Liver (tissue), 9 donors: ENCODE results near the gene UNC5B. TPM values are rescaled to one million over a fixed set of nuclear protein-coding genes. Genes with fewer than 3 reads are reported as not detected.

Experiments used
- DNase-seq: peaks from one replicate; pipeline ENCODE4 v3.0.0-alpha.2; 2017; ENCODE audit warnings: low spot score
- H3K27ac ChIP-seq, 2 donors: one replicate each; pipeline ENCODE4 v1.7.0; 2013; ENCODE audit warnings: inconsistent platforms in 2 of 2, low read length in 2 of 2, control low read depth in 1 of 2, low read depth in 1 of 2, mild to moderate bottlenecking in 1 of 2
- H3K27me3 ChIP-seq, 4 donors: one replicate each; pipeline versions ENCODE4 v1.6.1 to v1.7.0; 2013; ENCODE audit warnings: low read length in 3 of 4, inconsistent platforms in 1 of 4, mild to moderate bottlenecking in 1 of 4, moderate library complexity in 1 of 4; ENCODE audit not compliant: control insufficient read depth in 4 of 4, insufficient read depth in 4 of 4
- H3K36me3 ChIP-seq, 4 donors: one replicate each; pipeline versions ENCODE4 v1.6.1 to v1.7.0; 2013; ENCODE audit warnings: low read length in 3 of 4, mild to moderate bottlenecking in 3 of 4, low read depth in 1 of 4, moderate library complexity in 1 of 4; ENCODE audit not compliant: control insufficient read depth in 4 of 4, insufficient read depth in 3 of 4
- H3K4me1 ChIP-seq, 4 donors: one replicate each; pipeline versions ENCODE4 v1.6.1 to v1.7.0; 2013; ENCODE audit warnings: low read length in 3 of 4, mild to moderate bottlenecking in 3 of 4, moderate library complexity in 1 of 4; ENCODE audit not compliant: control insufficient read depth in 4 of 4, insufficient read depth in 4 of 4
- H3K4me3 ChIP-seq, 3 donors: one replicate each; pipeline versions ENCODE4 v1.6.1 to v1.7.0; 2013; ENCODE audit warnings: low read length in 3 of 3, control low read depth in 1 of 3, low read depth in 1 of 3, mild to moderate bottlenecking in 1 of 3
- H3K9ac ChIP-seq, 2 donors: one replicate each; pipeline ENCODE4 v1.7.0; 2013; ENCODE audit warnings: low read length in 2 of 2, mild to moderate bottlenecking in 2 of 2, moderate library complexity in 2 of 2, control low read depth in 1 of 2, low read depth in 1 of 2
- H3K9me3 ChIP-seq, 4 donors: one replicate each; pipeline versions ENCODE4 v1.6.1 to v1.7.0; 2013; ENCODE audit warnings: low read length in 3 of 4; ENCODE audit not compliant: control insufficient read depth in 4 of 4
- EGR1 ChIP-seq, 2 donors: IDR thresholded peaks; 2 replicates each; pipeline ENCODE4 v1.6.1; 2016 to 2018; ENCODE audit warnings: antibody characterized with exemption in 2 of 2, low read depth in 2 of 2
- FOXA1 ChIP-seq: IDR thresholded peaks from 2 replicates; pipeline ENCODE4 v1.6.1; 2016; ENCODE audit warnings: antibody characterized with exemption
- FOXA2 ChIP-seq: IDR thresholded peaks from 2 replicates; pipeline ENCODE4 v1.6.1; 2016; ENCODE audit warnings: antibody characterized with exemption
- GABPA ChIP-seq, 2 donors: IDR thresholded peaks in 1 of 2; conservative IDR thresholded peaks in 1 of 2; 2 replicates each; pipeline ENCODE4 v1.6.1; 2016; ENCODE audit warnings: antibody characterized with exemption in 2 of 2, mild to moderate bottlenecking in 1 of 2, moderate library complexity in 1 of 2
- HNF4G ChIP-seq: IDR thresholded peaks from 2 replicates; pipeline ENCODE4 v1.6.1; 2016; ENCODE audit warnings: antibody characterized with exemption
- JUND ChIP-seq, 2 donors: IDR thresholded peaks; 2 replicates each; pipeline ENCODE4 v1.6.1; 2016; ENCODE audit warnings: antibody characterized with exemption in 2 of 2
- NR2F2 ChIP-seq: IDR thresholded peaks from 2 replicates; pipeline ENCODE4 v1.6.1; 2016; ENCODE audit warnings: antibody characterized with exemption
- RAD21 ChIP-seq, 2 donors: IDR thresholded peaks; 2 replicates each; pipeline ENCODE4 v1.6.1; 2016; ENCODE audit warnings: antibody characterized with exemption in 2 of 2, mild to moderate bottlenecking in 2 of 2
- RXRA ChIP-seq, 2 donors: IDR thresholded peaks; 2 replicates each; pipeline ENCODE4 v1.6.1; 2017 to 2018; ENCODE audit warnings: antibody characterized with exemption in 2 of 2, mild to moderate bottlenecking in 1 of 2
- SP1 ChIP-seq: IDR thresholded peaks from 2 replicates; pipeline ENCODE4 v1.6.1; 2018; ENCODE audit warnings: antibody characterized with exemption, mild to moderate bottlenecking
- TAF1 ChIP-seq: conservative IDR thresholded peaks from 2 replicates; pipeline ENCODE4 v1.6.1; 2016; ENCODE audit warnings: antibody characterized with exemption, mild to moderate bottlenecking
- YY1 ChIP-seq: IDR thresholded peaks from 2 replicates; pipeline ENCODE4 v1.6.1; 2016; ENCODE audit warnings: antibody characterized with exemption, mild to moderate bottlenecking
- WGBS: extraction: QIAGEN DNeasy Blood & Tissue Kit; methylation state at CpG from one replicate; pipeline ENCODE4 v1.1.7; 2013; 5-methylcytosine and 5-hydroxymethylcytosine counted together
- polyA plus RNA-seq, 2 donors: library from polyadenylated mRNA; stranded (reverse) in 1 of 2; unstranded in 1 of 2; fragments of 200-250 nt in 1 of 2; fragments of >200 nt in 1 of 2; fragmentation: Nextera tagmentation in 1 of 2; extraction: Ambion mirVana in 1 of 2; gene quantifications; one replicate each; pipeline versions ENCODE4 v1.2.1 to v1.2.3, GENCODE V29; 2013 to 2015
- total RNA-seq, 2 donors: library from RNA; depleted of rRNA; stranded (reverse); fragments of >200 nt; gene quantifications; one replicate each; pipeline ENCODE4 v1.2.3, GENCODE V29; 2014
- TF ChIP-seq, protein P1 (sequence below): IDR thresholded peaks from 2 replicates; pipeline ENCODE4 v1.6.1; 2016; ENCODE audit warnings: antibody characterized with exemption
- TF ChIP-seq, protein P2 (sequence below): fragments of 150-350 bp; IDR thresholded peaks from 2 replicates; pipeline ENCODE4 v1.5.1; 2017; ENCODE audit warnings: improper control_type of control experiment, low read depth, low read length; ENCODE audit not compliant: missing input control
- TF ChIP-seq, protein P3 (sequence below): IDR thresholded peaks from 2 replicates; pipeline ENCODE4 v1.6.1; 2016; ENCODE audit warnings: antibody characterized with exemption
- TF ChIP-seq, protein P4 (sequence below): IDR thresholded peaks from 2 replicates; pipeline ENCODE4 v1.6.1; 2016; ENCODE audit warnings: antibody characterized with exemption, mild to moderate bottlenecking
- TF ChIP-seq, protein P5 (sequence below): IDR thresholded peaks from 2 replicates; pipeline ENCODE4 v1.6.1; 2016; ENCODE audit warnings: antibody characterized with exemption
- donor health status: healthy.
- donor health status: healthy.
- donor health status: healthy.
- donor health status: healthy.
- donor health status: healthy.

Gene UNC5B
- total and polyA plus RNA-seq, 4 donors = 0.56 to 1.8 (median 1.3) TPM

DNA sequence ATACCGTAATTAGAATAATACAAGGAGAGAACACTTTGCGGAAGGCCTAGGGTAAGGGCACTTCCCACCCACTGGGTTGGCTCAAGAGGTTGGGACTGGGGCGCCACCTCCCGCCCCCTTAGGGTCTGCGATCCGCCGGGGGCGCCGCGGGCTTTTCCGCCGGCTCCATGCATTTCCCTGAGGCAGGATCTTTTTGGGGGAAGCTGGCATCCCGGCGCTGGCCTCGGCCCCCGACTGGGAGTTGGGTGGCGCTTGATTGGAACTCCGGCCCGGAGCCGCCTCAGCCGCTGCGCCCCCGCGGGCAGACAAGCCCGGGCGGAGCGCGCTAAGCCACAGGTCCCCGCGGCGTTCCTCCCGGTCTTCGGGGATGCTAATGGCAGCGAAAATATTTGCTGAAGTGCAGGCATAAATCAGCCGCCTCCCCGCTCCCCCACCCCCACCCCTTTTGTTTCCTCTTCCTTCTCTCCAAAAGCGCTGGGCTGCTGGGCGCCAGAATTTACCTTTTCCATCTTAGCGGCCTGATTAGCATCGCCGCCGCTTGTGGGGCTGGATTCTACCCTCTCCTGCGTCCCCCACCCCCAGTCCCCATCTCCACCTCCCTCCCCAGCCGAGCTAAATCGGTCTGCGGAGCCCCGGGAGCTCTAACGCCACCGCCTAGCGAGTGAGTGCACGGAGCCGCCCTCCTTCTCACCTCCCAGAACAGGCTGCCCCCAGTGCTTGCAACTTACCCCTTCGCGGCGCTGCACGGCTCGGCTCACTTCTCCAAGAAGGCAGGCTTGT lies 5.1 kb downstream of the UNC5B start:
- no peak for DNase-seq
- Histone ChIP-seq H3K4me3 (peak overlapping the region; percentile 30 to 61 (median 59)), H3K9me3 (no peaks in the 10 kb centered on the region), H3K4me1 (peaks cover 11 to 23% (median 17%) of the 10 kb centered on the region in 4 donors), H3K27ac (no peak overlapping the region), H3K9ac (no peak overlapping the region), H3K36me3 (no peaks in the 10 kb centered on the region), H3K27me3 (peaks cover 0 to 3% (median 2%) of the 10 kb centered on the region in 4 donors)
- 5% methylated on average over 57 of the region's 57 CpGs for WGBS
- TF ChIP-seq, protein P1, sequence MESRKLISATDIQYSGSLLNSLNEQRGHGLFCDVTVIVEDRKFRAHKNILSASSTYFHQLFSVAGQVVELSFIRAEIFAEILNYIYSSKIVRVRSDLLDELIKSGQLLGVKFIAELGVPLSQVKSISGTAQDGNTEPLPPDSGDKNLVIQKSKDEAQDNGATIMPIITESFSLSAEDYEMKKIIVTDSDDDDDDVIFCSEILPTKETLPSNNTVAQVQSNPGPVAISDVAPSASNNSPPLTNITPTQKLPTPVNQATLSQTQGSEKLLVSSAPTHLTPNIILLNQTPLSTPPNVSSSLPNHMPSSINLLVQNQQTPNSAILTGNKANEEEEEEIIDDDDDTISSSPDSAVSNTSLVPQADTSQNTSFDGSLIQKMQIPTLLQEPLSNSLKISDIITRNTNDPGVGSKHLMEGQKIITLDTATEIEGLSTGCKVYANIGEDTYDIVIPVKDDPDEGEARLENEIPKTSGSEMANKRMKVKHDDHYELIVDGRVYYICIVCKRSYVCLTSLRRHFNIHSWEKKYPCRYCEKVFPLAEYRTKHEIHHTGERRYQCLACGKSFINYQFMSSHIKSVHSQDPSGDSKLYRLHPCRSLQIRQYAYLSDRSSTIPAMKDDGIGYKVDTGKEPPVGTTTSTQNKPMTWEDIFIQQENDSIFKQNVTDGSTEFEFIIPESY = no peak
- TF ChIP-seq, protein P2, sequence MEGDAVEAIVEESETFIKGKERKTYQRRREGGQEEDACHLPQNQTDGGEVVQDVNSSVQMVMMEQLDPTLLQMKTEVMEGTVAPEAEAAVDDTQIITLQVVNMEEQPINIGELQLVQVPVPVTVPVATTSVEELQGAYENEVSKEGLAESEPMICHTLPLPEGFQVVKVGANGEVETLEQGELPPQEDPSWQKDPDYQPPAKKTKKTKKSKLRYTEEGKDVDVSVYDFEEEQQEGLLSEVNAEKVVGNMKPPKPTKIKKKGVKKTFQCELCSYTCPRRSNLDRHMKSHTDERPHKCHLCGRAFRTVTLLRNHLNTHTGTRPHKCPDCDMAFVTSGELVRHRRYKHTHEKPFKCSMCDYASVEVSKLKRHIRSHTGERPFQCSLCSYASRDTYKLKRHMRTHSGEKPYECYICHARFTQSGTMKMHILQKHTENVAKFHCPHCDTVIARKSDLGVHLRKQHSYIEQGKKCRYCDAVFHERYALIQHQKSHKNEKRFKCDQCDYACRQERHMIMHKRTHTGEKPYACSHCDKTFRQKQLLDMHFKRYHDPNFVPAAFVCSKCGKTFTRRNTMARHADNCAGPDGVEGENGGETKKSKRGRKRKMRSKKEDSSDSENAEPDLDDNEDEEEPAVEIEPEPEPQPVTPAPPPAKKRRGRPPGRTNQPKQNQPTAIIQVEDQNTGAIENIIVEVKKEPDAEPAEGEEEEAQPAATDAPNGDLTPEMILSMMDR = no peak
- TF ChIP-seq JUND (IDR thresholded peaks at IDR 0.05) = no peak
- no peak for TF ChIP-seq FOXA2
- no peak for TF ChIP-seq RAD21 (IDR thresholded peaks at IDR 0.05)
- TF ChIP-seq, protein P3, sequence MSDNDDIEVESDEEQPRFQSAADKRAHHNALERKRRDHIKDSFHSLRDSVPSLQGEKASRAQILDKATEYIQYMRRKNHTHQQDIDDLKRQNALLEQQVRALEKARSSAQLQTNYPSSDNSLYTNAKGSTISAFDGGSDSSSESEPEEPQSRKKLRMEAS = no peak
- no peak for TF ChIP-seq GABPA (IDR thresholded peaks at IDR 0.05 in 1 of 2, conservative IDR thresholded peaks at IDR 0.05 in 1 of 2)

DNA sequence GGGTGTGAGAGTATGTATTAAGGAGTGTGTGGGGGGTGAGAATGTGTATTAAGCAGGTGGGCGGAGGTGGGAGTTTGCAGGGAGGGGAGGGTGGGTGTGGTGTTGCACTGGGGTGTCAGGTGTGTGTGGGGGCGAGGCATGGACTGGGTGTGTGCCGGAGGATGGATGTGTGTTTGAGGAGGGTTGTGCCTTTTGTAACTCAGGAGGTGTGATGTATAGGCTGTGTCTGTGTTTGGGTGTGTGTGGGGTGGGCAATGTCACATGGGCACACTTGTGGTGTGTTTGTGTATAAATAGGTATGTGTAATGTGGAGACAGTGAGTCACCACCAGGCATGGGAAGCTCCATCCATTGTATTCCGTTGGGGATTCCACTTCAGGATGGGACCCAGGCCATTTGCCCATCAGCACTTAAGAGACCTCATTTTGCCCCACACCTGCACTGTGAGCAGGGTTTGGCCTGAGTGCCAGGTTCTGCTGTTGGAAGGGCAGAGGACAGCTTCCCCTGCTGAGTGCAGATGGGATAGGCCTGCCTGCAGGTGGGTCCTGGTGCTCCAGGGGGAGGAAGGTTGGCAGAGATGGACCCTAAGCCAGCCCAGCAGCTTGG lies 5.8 kb downstream of the UNC5B start:
- Histone ChIP-seq H3K4me3 (no peak overlapping the region), H3K27me3 (peaks cover 0 to 3% (median 2%) of the 10 kb centered on the region in 4 donors), H3K9me3 (no peaks in the 10 kb centered on the region), H3K36me3 (no peaks in the 10 kb centered on the region), H3K27ac (no peak overlapping the region), H3K9ac (no peak overlapping the region), H3K4me1 (peaks cover 6 to 16% (median 11%) of the 10 kb centered on the region in 4 donors)
- no peak for DNase-seq
- WGBS = 68% methylated on average over 4 of the region's 4 CpGs
- TF ChIP-seq, protein P3 = no peak
- TF ChIP-seq NR2F2 (no peak), YY1 (no peak), HNF4G (no peak), RXRA (IDR thresholded peaks at IDR 0.05) (no peak), RAD21 (IDR thresholded peaks at IDR 0.05) (no peak), EGR1 (IDR thresholded peaks at IDR 0.05; ENCODE audit: low read depth in 2 of 2) (no peak), GABPA (IDR thresholded peaks at IDR 0.05 in 1 of 2, conservative IDR thresholded peaks at IDR 0.05 in 1 of 2) (no peak), JUND (IDR thresholded peaks at IDR 0.05) (no peak), TAF1 (no peak), FOXA1 (no peak), SP1 (no peak), FOXA2 (no peak)
- TF ChIP-seq, protein P4, sequence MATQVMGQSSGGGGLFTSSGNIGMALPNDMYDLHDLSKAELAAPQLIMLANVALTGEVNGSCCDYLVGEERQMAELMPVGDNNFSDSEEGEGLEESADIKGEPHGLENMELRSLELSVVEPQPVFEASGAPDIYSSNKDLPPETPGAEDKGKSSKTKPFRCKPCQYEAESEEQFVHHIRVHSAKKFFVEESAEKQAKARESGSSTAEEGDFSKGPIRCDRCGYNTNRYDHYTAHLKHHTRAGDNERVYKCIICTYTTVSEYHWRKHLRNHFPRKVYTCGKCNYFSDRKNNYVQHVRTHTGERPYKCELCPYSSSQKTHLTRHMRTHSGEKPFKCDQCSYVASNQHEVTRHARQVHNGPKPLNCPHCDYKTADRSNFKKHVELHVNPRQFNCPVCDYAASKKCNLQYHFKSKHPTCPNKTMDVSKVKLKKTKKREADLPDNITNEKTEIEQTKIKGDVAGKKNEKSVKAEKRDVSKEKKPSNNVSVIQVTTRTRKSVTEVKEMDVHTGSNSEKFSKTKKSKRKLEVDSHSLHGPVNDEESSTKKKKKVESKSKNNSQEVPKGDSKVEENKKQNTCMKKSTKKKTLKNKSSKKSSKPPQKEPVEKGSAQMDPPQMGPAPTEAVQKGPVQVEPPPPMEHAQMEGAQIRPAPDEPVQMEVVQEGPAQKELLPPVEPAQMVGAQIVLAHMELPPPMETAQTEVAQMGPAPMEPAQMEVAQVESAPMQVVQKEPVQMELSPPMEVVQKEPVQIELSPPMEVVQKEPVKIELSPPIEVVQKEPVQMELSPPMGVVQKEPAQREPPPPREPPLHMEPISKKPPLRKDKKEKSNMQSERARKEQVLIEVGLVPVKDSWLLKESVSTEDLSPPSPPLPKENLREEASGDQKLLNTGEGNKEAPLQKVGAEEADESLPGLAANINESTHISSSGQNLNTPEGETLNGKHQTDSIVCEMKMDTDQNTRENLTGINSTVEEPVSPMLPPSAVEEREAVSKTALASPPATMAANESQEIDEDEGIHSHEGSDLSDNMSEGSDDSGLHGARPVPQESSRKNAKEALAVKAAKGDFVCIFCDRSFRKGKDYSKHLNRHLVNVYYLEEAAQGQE = no peak
- TF ChIP-seq, protein P1 = no peak
- TF ChIP-seq, protein P2 = no peak
- TF ChIP-seq, protein P5, sequence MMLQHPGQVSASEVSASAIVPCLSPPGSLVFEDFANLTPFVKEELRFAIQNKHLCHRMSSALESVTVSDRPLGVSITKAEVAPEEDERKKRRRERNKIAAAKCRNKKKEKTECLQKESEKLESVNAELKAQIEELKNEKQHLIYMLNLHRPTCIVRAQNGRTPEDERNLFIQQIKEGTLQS = no peak
